Dermis blood vessel endothelial cell (primary cell): ENCODE results near the gene ELN. TPM values are rescaled to one million over a fixed set of nuclear protein-coding genes. Genes with fewer than 3 reads are reported as not detected.
"Not testable (repeated sequence)": the region's sequence is repeated elsewhere in the genome, so short reads cannot be mapped to it uniquely, and the experiment has no call there.

Experiments used
- DNase-seq: peaks from one replicate; pipeline ENCODE4 v3.0.0; 2010
- total RNA-seq: library from RNA; depleted of rRNA; stranded (reverse); fragments of >200 nt; gene quantifications from 2 replicates; pipeline ENCODE4 v1.2.3, GENCODE V29; 2014

The ELN gene
- total RNA-seq: 4.4 and 5.4 TPM in 2 replicates

DNA sequence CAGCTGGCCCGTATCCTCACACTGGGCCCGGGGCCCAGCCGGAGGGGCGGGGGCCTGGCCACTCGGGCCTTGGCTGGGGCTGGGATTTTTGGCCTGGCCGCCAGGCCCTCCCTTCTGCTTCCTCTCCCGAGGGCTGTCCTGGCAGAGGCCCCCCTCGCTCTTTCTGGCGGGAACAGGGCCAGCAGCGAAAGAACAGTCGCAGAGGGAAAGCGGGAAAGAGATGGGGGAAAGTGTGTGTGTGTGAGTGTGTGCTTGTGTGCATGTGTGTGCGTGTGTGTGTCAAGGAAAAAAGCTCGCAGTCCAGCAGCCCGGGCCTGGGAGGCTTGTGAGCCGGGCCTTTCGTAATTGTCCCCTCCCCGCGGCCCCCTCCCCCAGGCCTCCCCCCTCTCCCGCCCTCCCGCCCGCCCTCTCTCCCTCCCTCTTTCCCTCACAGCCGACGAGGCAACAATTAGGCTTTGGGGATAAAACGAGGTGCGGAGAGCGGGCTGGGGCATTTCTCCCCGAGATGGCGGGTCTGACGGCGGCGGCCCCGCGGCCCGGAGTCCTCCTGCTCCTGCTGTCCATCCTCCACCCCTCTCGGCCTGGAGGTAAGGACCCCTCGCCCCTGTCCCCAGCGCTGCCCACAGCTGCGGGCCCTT is at the start of gene ELN:
ELN (plus strand) TSS at position 491 of the 638 bp plus-strand sequence; CDS start at position 506, 15 bp downstream.
- DNase-seq: no peak

- DNase-seq: peak; percentile 59
Measured at GRCh38 chr7:73978661-73979563, 49.1 kb upstream of the ELN start.

- not testable (repeated sequence) for DNase-seq
Measured at GRCh38 chr7:73979656-73980055, 48.3 kb upstream of the ELN start.

GRCh38 chr7:73980206-73980605 is 47.8 kb upstream of the ELN start:
- DNase-seq: no peak

DNA sequence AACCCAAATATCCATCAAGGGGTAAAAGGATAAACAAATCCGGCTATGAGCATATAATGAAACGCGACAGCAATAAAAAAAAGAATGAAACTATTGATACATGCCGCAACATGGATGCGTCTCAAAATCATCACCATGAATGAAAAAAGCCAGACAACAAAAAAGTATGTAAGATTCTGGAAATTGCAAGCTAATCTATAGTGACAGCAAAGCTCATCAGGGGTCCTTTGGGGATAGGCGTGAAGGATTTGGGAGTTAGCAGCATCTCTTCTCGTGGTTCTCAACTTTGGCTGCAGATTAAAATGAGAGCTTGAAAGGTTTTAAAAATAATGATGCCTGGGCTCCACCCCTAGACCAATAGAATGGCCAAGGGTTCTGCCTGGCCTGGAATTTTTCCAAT is 46.0 kb upstream of the ELN start:
- DNase-seq: no peak

DNA sequence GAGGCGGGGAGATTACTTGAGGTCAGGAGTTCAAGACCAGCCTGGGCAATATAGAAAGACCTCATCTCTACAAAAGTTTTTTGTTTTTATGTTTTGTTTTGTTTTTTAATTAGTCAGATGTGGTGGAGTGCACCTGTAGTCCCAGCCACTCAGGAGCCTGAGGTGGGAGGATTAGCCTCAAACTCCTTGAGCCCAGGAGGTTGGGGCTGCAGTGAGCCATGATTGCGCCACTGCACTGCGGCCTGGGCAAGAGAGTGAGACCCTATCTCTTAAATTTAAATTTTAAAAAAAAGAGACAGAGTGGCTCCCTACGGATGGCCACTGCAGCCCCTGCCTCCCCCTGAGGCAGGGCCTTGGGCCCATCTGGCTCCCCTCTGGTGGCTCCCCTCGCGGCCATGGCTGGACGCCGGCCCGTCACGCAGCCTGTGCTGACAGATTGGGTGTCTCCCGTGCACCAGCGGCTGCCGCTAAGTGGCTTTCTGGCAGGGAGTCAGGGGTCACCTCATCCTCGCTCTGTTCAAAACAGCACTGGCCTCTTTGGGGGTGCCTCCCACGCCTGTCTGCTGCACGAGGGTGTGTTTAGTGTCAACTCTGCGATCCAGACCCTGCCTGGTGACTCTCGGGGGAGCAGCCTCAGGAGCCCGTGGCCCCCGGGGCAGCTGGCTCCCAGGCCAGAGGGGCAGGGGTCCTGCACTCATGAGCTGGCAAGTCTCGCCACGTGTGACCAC is 44.4 kb upstream of the ELN start:
- DNase-seq: no peak

DNA sequence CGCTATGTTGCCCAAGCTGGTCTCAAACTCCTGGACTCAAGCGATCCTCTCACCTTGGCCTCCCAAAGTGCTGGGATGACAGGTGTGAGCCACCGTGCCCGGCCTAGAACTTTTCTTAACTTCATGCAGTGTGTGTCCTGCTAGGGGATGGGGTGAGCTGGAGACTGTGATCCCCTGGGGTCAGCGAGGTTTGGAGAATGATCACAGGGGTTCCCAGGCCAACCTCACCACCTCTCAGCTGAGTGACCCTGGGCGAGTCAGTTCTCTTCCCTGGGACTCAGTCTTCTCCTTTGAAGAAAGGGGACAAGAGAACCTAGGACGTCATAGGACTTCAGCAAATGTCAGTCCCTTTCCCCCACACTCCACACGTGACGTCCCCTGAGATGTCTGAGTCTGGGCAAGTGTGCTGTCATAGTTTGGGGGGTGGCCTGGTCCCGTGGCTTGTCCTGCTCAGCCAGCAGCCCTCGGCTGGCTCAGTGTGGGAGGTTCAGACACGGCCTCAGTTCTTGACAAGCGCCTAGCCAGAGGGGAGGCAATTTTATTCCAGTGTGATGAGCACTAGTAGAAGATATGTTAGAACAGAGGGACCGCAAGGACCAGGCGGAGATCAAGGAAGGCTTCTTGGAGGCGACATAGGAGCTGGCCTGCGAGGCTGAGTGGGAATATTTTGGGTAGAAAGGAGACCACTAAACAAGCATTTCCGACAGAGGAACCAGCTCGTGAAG is 43.3 kb upstream of the ELN start:
- DNase-seq: no peak

DNA sequence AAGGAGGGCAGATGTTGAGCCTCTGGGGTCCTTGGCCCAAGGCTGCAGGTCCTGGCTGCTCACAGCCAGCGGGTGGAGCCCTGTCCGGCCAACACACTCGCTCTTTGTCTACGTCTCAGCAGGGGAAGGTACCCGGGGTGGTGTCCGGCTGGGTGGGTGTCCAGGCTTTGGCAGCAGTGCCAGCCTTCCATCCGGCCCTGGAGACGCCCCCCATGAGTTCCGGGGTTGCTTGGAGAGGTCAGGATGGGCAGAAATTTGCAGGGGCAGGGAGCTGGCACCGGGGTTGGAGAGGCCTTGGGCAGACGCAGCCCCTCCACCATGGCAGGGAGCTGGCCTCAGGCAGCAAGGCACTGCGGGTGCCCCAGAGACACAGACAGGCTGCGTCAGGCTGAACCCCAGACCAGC is 42.2 kb upstream of the ELN start:
- no peak for DNase-seq

GRCh38 chr7:73986158-73986631 is 41.8 kb upstream of the ELN start:
- DNase-seq: no peak

- DNase-seq: no peak
Measured at GRCh38 chr7:73987298-73987697, 40.7 kb upstream of the ELN start.

- DNase-seq: no peak
Measured at GRCh38 chr7:73988197-73988596, 39.8 kb upstream of the ELN start.

DNA sequence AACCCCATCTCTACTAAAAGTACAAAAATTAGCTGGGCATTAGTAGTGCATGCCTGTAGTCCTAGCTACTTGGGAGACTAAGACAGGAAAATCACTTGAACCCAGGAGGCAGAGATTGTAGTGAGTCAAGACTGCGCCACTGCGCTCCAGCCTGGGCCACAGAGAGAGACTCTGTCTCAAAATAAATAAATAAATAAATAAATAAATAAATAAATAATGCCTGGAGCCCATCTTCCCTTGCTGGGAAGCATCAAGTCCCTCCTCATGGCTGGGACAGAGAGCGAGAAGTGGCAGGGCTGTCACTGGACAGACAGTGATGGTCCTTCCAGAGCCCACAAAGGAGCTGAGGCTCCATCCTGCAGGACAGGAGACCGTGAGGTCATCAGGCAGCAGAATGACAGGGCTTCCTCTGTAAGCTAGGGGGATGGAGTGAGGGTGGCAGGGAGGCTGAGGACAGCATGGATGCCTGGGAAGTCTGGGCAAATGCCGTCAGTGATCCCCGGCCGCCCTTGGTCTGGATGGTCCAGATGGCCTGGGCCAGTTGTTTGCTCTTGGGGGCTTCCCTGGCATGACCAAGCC is 36.4 kb upstream of the ELN start:
- no peak for DNase-seq

GRCh38 chr7:73992101-73992562 is 35.8 kb upstream of the ELN start:
- no peak for DNase-seq

DNA sequence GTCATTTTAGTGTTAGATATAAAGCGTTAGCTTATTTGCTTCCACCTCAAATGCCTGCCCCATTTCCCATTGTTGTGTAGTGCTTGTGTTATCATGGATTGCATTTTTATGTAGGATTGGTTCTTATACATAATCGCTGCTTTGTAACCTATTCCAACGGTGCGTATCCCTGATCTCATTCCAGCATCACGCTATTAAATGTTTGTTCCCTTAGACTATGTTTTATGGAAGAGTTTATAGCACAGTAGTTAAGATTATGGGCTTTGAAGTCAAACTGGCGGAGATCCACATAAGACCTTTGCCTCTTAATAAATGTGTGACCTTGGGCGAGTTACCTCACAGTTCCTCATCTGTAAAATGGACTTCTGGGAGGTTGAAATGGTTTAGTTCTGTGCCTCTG is 34.0 kb upstream of the ELN start:
- no peak for DNase-seq

GRCh38 chr7:73994761-73995160 is 33.2 kb upstream of the ELN start:
- DNase-seq: no peak

- no peak for DNase-seq
Measured at GRCh38 chr7:73995330-73995729, 32.6 kb upstream of the ELN start.

DNA sequence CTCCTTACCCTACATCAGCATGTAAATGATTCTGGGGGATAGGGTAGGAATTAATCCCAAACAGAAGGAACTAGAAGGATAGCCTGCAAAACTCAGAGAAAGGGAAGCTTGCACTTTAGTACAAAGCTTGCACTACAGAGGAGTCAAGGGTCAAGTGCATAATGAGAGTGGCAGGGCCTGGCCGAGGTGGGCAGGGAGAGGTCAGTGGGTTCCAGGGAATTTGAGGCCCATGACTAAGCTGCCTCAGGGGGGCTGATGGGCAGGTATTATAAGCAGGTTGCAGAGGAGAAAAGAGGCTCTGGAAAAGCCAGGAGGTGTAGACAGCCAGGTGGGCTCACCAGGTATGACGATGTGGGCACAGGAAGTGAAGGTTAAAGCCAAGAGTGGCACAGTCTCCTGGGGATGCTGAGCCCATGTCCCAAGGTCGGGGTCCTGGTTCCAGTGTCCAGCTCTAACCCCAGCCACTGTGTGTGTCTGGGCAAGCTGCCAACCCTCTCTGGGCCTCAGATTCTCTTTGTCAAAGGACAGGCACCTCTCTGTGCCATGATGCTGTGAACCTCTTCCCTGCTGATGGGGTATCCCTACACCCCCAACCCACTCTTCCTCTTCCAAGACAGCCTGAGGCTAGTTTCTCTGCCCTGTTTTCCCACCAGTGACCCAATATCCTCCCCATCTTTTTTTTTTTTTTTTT is 32.0 kb upstream of the ELN start:
- DNase-seq: no peak

DNA sequence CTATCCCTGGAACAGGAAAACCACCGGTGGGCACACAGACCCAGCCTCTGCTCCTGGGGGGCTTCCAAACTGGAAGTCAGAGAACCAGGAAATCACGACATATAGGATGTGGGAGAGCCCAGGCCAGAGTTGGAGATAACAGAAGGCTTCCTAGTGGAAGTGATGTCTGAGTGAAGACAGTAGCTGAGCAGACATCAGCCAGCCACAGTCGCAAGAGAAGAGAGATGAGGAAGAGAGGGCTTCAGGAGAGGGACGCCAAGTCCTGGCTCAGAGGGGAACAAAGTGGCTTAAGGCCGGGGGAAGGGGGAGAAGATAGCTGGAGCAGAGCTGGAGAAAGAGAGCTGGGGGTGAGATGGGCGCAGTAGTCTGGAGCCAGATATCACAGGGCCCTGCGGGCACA is 30.9 kb upstream of the ELN start:
- DNase-seq: no peak

DNA sequence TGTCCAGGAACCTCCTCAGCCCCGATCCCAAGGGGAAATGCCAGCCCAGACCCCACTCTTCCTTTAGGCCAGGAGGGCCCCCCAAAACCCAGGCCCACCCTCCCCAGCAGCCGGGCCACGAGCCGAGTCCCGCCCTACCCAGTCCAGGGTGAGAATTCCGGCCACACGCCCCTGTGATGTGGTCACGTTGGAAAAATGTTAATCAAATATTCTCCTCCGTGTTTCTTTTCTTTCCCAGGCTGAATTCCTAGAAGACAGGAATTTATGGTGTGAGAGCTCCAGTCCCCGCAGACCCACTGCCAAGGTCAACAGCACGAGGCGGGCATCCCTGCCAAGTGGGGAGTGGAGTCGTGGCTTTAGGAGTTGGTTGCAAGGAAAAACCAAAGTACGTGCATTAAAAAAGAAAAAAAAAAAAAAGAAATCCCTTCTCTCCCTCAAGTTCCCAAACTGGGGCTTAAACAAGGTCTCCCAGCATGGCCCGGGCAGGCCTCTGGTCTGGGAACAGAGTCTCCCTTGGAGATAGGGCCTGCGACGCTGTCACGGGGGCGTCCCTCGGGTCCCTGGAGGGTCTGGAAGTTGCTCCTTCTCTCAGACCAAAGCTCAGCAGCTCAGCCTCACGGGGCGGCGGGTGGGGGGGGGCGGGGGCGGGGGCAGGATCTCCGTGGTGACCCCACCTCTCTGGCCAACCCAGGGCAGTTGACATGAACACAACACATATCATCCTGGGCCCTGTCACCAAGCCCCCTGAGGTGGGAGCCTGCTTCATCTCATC is 28.1 kb upstream of the ELN start:
- DNase-seq: peak; percentile 61

DNA sequence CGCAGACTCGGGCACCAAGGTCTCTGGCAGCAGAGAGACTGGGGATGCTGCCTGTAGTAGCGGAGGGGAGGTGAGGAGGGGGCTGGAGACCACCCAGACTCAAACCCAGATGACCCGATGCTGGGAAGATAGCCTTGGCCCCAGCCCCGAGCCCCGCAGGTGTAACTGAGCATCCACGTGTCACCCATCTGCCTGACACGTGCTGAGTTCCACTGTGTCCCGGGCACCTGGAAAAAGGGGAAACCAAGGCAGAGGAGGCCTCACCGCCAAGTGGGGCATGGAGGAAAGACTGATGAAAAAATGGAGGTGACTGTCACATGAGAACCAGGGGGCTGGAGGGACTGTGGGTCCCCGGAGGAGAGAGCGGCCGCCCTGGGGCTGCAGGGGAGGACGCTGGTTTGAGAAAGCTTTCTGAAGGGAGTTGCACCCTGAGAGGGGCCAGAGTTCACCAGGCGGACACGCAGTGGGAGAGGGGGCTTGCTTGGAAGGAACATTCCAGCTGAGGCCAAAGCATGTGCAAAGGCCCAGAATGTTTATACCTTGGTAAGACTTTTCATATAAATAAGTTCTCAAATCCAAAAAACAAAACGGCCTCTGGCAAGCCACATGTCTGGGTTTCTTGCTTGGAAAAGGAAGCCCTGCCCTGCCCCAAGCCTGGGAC is 27.4 kb upstream of the ELN start:
- DNase-seq: no peak
